ENCODE data around the gene FAAH. TPM values are rescaled to one million over a fixed set of nuclear protein-coding genes. Genes with fewer than 3 reads are reported as not detected.

The FAAH gene
- total RNA-seq, 1 experiment from 2014 or later: 2.0 TPM

DNA sequence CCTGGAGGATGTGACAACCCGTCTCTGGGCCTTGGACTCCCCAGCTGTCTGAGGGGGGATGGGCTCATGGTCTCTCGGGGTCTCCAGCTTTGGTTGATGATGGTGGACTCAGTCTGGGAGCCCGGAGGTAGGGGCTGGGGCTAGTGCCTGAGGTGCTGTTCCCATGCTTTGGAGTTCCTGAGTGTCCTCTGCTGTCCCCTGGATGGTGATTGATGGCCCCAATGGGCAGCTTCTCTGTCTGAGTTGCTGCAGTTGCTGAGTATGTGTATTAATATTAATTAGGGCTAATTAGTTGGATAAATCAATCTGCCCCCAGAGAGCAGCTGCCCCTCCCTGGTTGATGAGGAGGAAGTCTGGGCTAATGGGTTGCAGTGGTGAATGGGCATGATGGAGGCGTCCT is 30.6 kb downstream of the FAAH start:
- TF ChIP-seq EZH2phosphoT487 (IDR thresholded peaks at IDR 0.05; ENCODE audit: borderline replicate concordance, low read length) (no peak), EZH2 (IDR thresholded peaks at IDR 0.05; ENCODE audit: low read length, unreplicated experiment) (no peak)
- CTCF ChIA-PET: no interaction called here
- Histone ChIP-seq H3K36me3 (ENCODE audit: low read depth, low read length) (no peaks in the 10 kb centered on the region), H3K4me2 (ENCODE audit: low read length) (no peak overlapping the region), H3K27me3 (ENCODE audit: low read length) (no peaks in the 10 kb centered on the region), H3K27ac (ENCODE audit: low read length) (no peak overlapping the region), H3F3A (ENCODE audit: low read length, unreplicated experiment) (no peaks in the 10 kb centered on the region), H4K20me1 (ENCODE audit: low read length) (no peaks in the 10 kb centered on the region), H3K9ac (ENCODE audit: low read length) (no peak overlapping the region), H3K4me1 (ENCODE audit: insufficient read depth, low read length) (no peaks in the 10 kb centered on the region), H3K9me3 (ENCODE audit: low read length) (no peaks in the 10 kb centered on the region), H3K4me3 (ENCODE audit: low read length) (no peak overlapping the region), H2AFZ (ENCODE audit: low read length) (no peak overlapping the region), H3K9me2 (replicated peaks; ENCODE audit: low read length) (no peaks in the 10 kb centered on the region), H3K79me2 (ENCODE audit: low read length) (no peaks in the 10 kb centered on the region)
- no TSS peak for BruUV-seq (replicated peaks)
- POLR2A ChIA-PET (ENCODE audit: unreplicated experiment): no interaction called here
- ATAC-seq: no peak
- intact Hi-C loops (cut with micrococcal nuclease): no loop called here
- DNase-seq: no peak

DNA sequence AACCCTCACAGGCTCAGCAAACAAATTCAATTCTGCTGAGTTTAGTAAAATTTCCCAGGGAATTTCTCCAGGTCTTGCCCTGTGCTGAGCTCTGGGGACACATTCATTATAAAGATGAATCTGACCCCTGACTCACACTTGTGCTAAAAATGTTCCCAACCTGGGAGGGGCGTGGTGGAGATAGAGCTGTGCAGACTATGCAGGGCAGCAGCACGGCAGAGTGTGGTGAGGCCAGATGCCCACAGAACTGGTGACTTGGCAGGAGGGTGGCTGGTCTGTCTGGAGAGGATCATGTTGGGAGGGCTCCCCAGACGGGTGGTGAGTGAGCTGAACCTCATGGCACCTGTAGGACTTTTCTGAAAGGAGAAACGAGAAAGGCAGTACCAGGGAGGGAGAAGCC is 31.6 kb downstream of the FAAH start:
- Histone ChIP-seq H3K79me2 (ENCODE audit: low read length) (no peaks in the 10 kb centered on the region), H3K9me2 (replicated peaks; ENCODE audit: low read length) (no peaks in the 10 kb centered on the region), H3K4me1 (ENCODE audit: insufficient read depth, low read length) (no peaks in the 10 kb centered on the region), H3K4me3 (ENCODE audit: low read length) (no peak overlapping the region), H3K9me3 (ENCODE audit: low read length) (no peaks in the 10 kb centered on the region), H3K4me2 (ENCODE audit: low read length) (no peak overlapping the region), H3K9ac (ENCODE audit: low read length) (no peak overlapping the region), H3K36me3 (ENCODE audit: low read depth, low read length) (no peaks in the 10 kb centered on the region), H2AFZ (ENCODE audit: low read length) (no peak overlapping the region), H3F3A (ENCODE audit: low read length, unreplicated experiment) (no peaks in the 10 kb centered on the region), H3K27ac (ENCODE audit: low read length) (no peak overlapping the region), H4K20me1 (ENCODE audit: low read length) (no peaks in the 10 kb centered on the region), H3K27me3 (ENCODE audit: low read length) (no peaks in the 10 kb centered on the region)
- TF ChIP-seq EZH2 (IDR thresholded peaks at IDR 0.05; ENCODE audit: low read length, unreplicated experiment) (no peak), EZH2phosphoT487 (IDR thresholded peaks at IDR 0.05; ENCODE audit: borderline replicate concordance, low read length) (no peak)
- TF ChIP-seq, protein P1, sequence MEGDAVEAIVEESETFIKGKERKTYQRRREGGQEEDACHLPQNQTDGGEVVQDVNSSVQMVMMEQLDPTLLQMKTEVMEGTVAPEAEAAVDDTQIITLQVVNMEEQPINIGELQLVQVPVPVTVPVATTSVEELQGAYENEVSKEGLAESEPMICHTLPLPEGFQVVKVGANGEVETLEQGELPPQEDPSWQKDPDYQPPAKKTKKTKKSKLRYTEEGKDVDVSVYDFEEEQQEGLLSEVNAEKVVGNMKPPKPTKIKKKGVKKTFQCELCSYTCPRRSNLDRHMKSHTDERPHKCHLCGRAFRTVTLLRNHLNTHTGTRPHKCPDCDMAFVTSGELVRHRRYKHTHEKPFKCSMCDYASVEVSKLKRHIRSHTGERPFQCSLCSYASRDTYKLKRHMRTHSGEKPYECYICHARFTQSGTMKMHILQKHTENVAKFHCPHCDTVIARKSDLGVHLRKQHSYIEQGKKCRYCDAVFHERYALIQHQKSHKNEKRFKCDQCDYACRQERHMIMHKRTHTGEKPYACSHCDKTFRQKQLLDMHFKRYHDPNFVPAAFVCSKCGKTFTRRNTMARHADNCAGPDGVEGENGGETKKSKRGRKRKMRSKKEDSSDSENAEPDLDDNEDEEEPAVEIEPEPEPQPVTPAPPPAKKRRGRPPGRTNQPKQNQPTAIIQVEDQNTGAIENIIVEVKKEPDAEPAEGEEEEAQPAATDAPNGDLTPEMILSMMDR (conservative IDR thresholded peaks at IDR 0.05; ENCODE audit: low read depth, low read length): no peak
- DNase-seq (no peak), ATAC-seq (no peak)
- intact Hi-C loops (cut with micrococcal nuclease): no loop called here
- BruUV-seq (replicated peaks): no TSS peak
- CTCF ChIA-PET: interaction anchor here (0.6 kb wide), 1 partner anchor 12 kb away, joined by 3 read pairs; no protein-coding TSS in a partner anchor
- POLR2A ChIA-PET (ENCODE audit: unreplicated experiment): no interaction called here

DNA sequence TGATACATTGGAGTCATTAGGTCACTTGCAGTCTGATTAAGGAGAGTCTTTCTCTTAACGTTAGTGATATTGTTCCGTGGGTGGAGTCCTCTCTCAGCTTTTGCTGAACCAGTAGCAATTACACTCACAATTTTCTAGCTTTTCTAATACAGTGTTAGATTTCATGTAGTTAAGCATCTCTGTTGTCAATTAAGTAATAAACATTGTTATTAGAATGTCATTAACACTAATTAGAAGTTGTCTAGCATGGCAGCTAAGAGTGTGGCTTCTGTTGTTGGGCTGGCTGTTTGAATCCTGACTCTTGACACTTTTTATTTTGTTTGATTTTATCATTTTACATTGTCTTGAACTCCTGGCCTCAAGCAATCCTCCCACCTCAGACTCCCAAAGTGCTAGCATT is 33.4 kb downstream of the FAAH start:
- CTCF ChIA-PET: interaction anchor here (0.6 kb wide), 1 partner anchor 17 kb away, joined by 3 read pairs; no protein-coding TSS in a partner anchor
- H3F3A ChIP-seq (ENCODE audit: low read length, unreplicated experiment): no peaks in the 10 kb centered on the region
- H3K4me3 ChIP-seq (ENCODE audit: low read length): no peak overlapping the region
- H3K9me3 ChIP-seq (ENCODE audit: low read length): no peaks in the 10 kb centered on the region
- H4K20me1 ChIP-seq (ENCODE audit: low read length): no peaks in the 10 kb centered on the region
- TF ChIP-seq EZH2phosphoT487 (IDR thresholded peaks at IDR 0.05; ENCODE audit: borderline replicate concordance, low read length): no peak
- TF ChIP-seq EZH2 (IDR thresholded peaks at IDR 0.05; ENCODE audit: low read length, unreplicated experiment): no peak
- TF ChIP-seq, protein P1 (conservative IDR thresholded peaks at IDR 0.05; ENCODE audit: low read depth, low read length): no peak
- H3K36me3 ChIP-seq (ENCODE audit: low read depth, low read length): no peaks in the 10 kb centered on the region
- H3K27ac ChIP-seq (ENCODE audit: low read length): no peak overlapping the region
- H3K4me2 ChIP-seq (ENCODE audit: low read length): no peak overlapping the region
- H3K9ac ChIP-seq (ENCODE audit: low read length): no peak overlapping the region
- DNase-seq: no peak
- intact Hi-C loops (cut with micrococcal nuclease): no loop called here
- ATAC-seq: no peak
- H2AFZ ChIP-seq (ENCODE audit: low read length): no peak overlapping the region
- H3K9me2 ChIP-seq (replicated peaks; ENCODE audit: low read length): no peaks in the 10 kb centered on the region
- H3K79me2 ChIP-seq (ENCODE audit: low read length): no peaks in the 10 kb centered on the region
- no peaks in the 10 kb centered on the region for H3K4me1 ChIP-seq (ENCODE audit: insufficient read depth, low read length)
- BruUV-seq (replicated peaks): no TSS peak
- no peaks in the 10 kb centered on the region for H3K27me3 ChIP-seq (ENCODE audit: low read length)
- POLR2A ChIA-PET (ENCODE audit: unreplicated experiment): no interaction called here
